ENCODE measurements around the gene CHI3L2.

DNA sequence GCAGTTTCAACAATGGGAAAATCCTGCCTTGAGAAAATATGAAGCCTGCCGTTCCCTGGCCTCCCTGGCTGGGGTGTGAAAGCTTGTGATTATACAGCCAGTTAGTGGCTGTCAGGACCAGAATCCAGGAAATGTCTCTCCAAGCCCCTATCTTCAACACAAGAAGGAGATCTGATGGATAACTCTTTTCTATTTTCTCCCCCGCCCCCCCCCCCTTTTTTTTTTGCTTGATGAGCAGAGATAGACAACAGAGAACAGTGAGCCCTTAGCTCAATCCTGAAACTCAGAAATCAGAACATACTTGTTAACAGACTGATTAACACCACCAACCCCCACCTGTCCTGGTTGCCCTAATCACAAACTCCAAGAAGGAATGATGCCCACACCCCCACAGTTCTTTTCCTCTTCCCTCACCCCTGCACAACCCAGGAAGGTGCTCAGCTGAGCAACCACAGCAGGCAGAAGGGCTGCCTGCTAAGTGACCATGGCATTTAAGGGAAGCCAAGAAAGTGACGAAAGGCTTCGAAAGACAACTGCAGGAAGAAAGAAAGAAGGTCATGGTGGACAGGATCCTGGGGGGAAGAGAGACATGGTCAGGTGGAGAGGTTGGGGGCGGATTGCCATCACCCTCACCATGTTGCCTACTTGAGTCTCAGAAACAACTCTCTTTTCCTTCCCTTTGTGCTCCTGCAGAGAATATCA, 14.7 kb upstream of the CHI3L2 start:
- TF ChIP-seq, protein P1, sequence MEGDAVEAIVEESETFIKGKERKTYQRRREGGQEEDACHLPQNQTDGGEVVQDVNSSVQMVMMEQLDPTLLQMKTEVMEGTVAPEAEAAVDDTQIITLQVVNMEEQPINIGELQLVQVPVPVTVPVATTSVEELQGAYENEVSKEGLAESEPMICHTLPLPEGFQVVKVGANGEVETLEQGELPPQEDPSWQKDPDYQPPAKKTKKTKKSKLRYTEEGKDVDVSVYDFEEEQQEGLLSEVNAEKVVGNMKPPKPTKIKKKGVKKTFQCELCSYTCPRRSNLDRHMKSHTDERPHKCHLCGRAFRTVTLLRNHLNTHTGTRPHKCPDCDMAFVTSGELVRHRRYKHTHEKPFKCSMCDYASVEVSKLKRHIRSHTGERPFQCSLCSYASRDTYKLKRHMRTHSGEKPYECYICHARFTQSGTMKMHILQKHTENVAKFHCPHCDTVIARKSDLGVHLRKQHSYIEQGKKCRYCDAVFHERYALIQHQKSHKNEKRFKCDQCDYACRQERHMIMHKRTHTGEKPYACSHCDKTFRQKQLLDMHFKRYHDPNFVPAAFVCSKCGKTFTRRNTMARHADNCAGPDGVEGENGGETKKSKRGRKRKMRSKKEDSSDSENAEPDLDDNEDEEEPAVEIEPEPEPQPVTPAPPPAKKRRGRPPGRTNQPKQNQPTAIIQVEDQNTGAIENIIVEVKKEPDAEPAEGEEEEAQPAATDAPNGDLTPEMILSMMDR (IDR thresholded peaks at IDR 0.05) = no peak
- no peak for TF ChIP-seq POLR2AphosphoS5 (IDR thresholded peaks at IDR 0.05; ENCODE audit: low read depth, low read length)
- TF ChIP-seq TCF7L2 (IDR thresholded peaks at IDR 0.05; ENCODE audit: low read depth, low read length) = no peak
- TF ChIP-seq, protein P2, sequence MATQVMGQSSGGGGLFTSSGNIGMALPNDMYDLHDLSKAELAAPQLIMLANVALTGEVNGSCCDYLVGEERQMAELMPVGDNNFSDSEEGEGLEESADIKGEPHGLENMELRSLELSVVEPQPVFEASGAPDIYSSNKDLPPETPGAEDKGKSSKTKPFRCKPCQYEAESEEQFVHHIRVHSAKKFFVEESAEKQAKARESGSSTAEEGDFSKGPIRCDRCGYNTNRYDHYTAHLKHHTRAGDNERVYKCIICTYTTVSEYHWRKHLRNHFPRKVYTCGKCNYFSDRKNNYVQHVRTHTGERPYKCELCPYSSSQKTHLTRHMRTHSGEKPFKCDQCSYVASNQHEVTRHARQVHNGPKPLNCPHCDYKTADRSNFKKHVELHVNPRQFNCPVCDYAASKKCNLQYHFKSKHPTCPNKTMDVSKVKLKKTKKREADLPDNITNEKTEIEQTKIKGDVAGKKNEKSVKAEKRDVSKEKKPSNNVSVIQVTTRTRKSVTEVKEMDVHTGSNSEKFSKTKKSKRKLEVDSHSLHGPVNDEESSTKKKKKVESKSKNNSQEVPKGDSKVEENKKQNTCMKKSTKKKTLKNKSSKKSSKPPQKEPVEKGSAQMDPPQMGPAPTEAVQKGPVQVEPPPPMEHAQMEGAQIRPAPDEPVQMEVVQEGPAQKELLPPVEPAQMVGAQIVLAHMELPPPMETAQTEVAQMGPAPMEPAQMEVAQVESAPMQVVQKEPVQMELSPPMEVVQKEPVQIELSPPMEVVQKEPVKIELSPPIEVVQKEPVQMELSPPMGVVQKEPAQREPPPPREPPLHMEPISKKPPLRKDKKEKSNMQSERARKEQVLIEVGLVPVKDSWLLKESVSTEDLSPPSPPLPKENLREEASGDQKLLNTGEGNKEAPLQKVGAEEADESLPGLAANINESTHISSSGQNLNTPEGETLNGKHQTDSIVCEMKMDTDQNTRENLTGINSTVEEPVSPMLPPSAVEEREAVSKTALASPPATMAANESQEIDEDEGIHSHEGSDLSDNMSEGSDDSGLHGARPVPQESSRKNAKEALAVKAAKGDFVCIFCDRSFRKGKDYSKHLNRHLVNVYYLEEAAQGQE (IDR thresholded peaks at IDR 0.05; ENCODE audit: insufficient read depth in 1 of 2, low read depth in 2 of 2, low read length in 1 of 2) = no peak
- no peak for TF ChIP-seq SIN3A (IDR thresholded peaks at IDR 0.05; ENCODE audit: borderline replicate concordance, insufficient read depth, low read depth, low read length)

Measured in Panc1 (cell line).